Pancreas (tissue), 10 donors: ENCODE measurements around the gene TMEM209. TPM values are rescaled to one million over a fixed set of nuclear protein-coding genes. Genes with fewer than 3 reads are reported as not detected.

Experiments
- ATAC-seq, 4 donors: fragments of 200-7000 bp; cut with Tn5 transposase; one replicate each; pipeline versions ENCODE4 v1.8.0 to v1.9.1; 2020; ENCODE audit warnings: mild to moderate bottlenecking in 4 of 4, moderate library complexity in 4 of 4
- DNase-seq, 6 donors: peaks; one replicate each; pipeline ENCODE4 v3.0.0-alpha.2; 2020
- FAIRE-seq: peaks from 2 replicates; lab custom pipeline; 2012; peaks lifted over from hg19 to GRCh38; lab: Jason Lieb, UNC
- H3K27ac ChIP-seq, 4 donors: fragments of 200-600 bp; sonication (generic); 1 replicate in 3 of 4; 2 replicates in 1 of 4; pipeline versions ENCODE4 v1.5.0 to v1.8.0; 2020
- H3K27me3 ChIP-seq, 4 donors: fragments of 200-600 bp; one replicate each; pipeline ENCODE4 v1.8.0; 2021
- H3K36me3 ChIP-seq, 3 donors: fragments of 200-600 bp; sonication (generic) in 1 of 3; one replicate each; pipeline versions ENCODE4 v1.5.0 to v1.8.0; 2020 to 2021
- H3K4me1 ChIP-seq, 3 donors: fragments of 200-600 bp; one replicate each; pipeline ENCODE4 v1.8.0; 2021
- H3K4me3 ChIP-seq, 4 donors: fragments of 200-600 bp; sonication (generic) in 2 of 4; one replicate each; pipeline versions ENCODE4 v1.5.0 to v1.8.0; 2020 to 2021
- H3K9me3 ChIP-seq, 4 donors: fragments of 200-600 bp; one replicate each; pipeline ENCODE4 v1.8.0; 2021
- WGBS, 2 donors: extraction: QIAGEN DNeasy Blood & Tissue Kit; methylation state at CpG; one replicate each; pipeline ENCODE4 v1.1.7; 2013; 5-methylcytosine and 5-hydroxymethylcytosine counted together
- intact Hi-C, 3 donors: fragments of 100-400 bp; cut with DNase I; formaldehyde crosslinking; loops; one replicate each; pipeline versions ENCODE4 v1.11.1 to v1.14.2; 2022
- polyA plus RNA-seq, 2 donors: library from polyadenylated mRNA; stranded (reverse); fragments of 200-250 nt; gene quantifications; one replicate each; pipeline ENCODE4 v1.2.3, GENCODE V29; 2013
- total RNA-seq, 6 donors: library from RNA; stranded (reverse); fragmentation: NEBNext Ultra II Directional in 4 of 6; extraction: Animal tissue kit (Norgen Biotek cat#: 25700) in 4 of 6; gene quantifications; one replicate each; pipeline versions ENCODE4 v1.2.1 to v1.2.4, GENCODE V29; 2021 to 2023
- TF ChIP-seq, protein P1 (sequence below), 4 donors: fragments of 200-600 bp; sonication (generic) in 3 of 4; IDR thresholded peaks; one replicate each; pipeline versions ENCODE4 v1.5.0 to v1.8.0; 2021; ENCODE audit warnings: antibody characterized with exemption in 4 of 4
- donor health status: healthy with polysubstance abuse.
- donor health status: DM: no; HTN: no; CAD: no; lungs with moderate emphysema.
- donor health status: DM: no; HTN: no; CAD: no.
- donor health status: control.
- donor health status: control.
- donor health status: Bipolar disorder and iron deficiency.
- donor health status: DM: yes; HTN: yes; CAD: no.
- donor health status: DM: no; HTN: no; CAD: no.
- donor health status: DM: no; HTN: no; CAD: no.
- donor health status: DM: yes; HTN: yes; CAD: no.

Gene TMEM209
- total and polyA plus RNA-seq, 8 donors = 4.2 to 16.1 (median 10.6) TPM

DNA sequence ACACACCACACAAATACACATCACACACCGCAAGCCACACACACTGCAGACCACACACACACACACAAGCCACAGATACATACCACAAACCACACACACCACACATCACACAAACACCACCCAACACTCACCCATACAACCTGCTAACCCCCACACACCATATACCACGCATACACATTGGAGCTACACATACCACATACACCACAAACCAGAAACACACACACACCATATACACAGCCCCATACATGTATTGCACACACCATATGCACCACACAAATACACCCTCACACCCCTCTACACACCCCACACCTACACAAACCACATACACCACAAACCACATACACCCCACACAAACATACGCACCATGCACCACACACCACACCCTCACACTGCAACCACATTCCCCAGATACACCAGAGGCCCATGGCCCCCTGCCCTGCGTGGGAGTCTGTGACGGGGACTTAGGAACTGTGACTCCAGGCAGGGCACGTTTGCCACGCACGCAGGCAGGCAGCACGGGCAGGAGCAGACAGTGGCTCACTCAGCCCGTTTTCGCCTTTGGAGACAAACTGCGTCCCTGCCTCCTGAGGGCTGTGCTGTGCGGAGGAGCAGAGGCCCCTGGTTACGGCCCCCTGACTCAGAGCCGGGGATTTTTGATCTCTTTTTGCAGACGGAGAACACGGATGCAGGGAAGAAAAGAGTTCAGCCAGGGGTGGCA, 52.6 kb downstream of the TMEM209 start:
- no peak for ATAC-seq
- FAIRE-seq = no peak

DNA sequence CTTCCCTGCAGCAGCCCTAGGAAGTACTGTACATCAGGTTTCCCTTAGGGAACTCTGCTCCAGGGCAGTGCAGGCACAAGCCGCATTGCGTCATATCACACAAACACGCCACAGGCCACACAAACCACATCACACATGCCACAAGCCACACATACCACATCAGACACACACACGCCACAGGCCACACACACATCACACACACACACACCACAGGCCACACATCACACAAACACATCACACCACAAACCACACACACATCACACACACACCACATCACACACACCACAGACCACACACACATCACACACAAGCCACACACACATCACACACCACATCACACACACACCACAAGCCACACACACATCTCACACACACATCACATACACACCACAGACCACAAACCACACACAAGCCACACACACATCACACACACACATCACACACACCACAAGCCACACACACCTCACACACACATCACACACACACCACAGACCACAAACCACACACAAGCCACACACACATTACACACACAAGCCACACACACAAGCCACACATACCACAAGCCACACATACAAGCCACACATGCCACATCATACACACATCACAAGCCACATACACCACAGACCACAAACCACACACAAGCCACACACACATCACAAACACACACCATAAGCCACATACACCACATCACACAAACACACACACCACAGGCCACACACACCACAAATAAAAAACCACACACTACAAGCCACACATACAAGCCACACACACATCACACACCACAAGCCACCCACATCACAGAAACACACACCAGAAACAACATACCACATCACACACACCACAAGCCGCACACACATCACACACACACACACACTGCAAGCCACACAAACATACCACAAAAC, 53.4 kb downstream of the TMEM209 start:
- TF ChIP-seq, protein P1, sequence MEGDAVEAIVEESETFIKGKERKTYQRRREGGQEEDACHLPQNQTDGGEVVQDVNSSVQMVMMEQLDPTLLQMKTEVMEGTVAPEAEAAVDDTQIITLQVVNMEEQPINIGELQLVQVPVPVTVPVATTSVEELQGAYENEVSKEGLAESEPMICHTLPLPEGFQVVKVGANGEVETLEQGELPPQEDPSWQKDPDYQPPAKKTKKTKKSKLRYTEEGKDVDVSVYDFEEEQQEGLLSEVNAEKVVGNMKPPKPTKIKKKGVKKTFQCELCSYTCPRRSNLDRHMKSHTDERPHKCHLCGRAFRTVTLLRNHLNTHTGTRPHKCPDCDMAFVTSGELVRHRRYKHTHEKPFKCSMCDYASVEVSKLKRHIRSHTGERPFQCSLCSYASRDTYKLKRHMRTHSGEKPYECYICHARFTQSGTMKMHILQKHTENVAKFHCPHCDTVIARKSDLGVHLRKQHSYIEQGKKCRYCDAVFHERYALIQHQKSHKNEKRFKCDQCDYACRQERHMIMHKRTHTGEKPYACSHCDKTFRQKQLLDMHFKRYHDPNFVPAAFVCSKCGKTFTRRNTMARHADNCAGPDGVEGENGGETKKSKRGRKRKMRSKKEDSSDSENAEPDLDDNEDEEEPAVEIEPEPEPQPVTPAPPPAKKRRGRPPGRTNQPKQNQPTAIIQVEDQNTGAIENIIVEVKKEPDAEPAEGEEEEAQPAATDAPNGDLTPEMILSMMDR (IDR thresholded peaks at IDR 0.05) = no peak
- Histone ChIP-seq H3K4me1 (peaks cover 15 to 22% (median 18%) of the 10 kb centered on the region in 3 donors), H3K27me3 (no peaks in the 10 kb centered on the region), H3K27ac (no peak overlapping the region), H3K36me3 (no peaks in the 10 kb centered on the region), H3K9me3 (no peaks in the 10 kb centered on the region), H3K4me3 (no peak overlapping the region)
- ATAC-seq (no peak), DNase-seq (no peak), FAIRE-seq (no peak)
- intact Hi-C loops = no loop called here
- 91 to 99% methylated on average over 5 of the region's 5 CpGs for WGBS, 2 donors

More for the DNA sequence above, 52.6 kb downstream of the TMEM209 start:
- Histone ChIP-seq H3K9me3 (no peaks in the 10 kb centered on the region), H3K4me1 (peaks cover 15 to 22% (median 18%) of the 10 kb centered on the region in 3 donors), H3K27me3 (no peaks in the 10 kb centered on the region), H3K4me3 (no peak overlapping the region), H3K36me3 (no peaks in the 10 kb centered on the region), H3K27ac (no peak overlapping the region)
- TF ChIP-seq, protein P1 (IDR thresholded peaks at IDR 0.05) = no peak
- DNase-seq = no peak
- 93 to 94% methylated on average over 17 of the region's 17 CpGs for WGBS, 2 donors
- intact Hi-C loops = no loop called here

DNA sequence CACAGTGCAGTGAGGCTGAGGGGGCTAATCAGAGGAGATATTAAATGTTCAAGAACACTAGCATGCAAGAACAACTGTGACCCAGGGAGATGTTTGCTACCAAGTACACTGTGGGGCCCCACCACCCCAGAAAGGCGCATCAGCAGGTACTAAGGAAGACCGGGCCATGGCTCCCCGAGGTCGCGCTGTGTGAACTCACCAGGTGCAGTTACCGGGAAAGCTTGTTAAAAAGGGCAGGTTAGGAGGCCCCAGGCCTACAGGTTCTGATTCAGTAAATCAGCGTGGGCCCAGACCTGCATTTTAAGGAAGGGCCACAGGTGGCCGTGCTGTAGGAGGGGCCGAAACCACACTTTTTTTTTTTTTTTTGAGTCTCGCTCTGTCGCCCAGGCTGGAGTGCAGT, 54.6 kb downstream of the TMEM209 start:
- Histone ChIP-seq H3K4me3 (no peak overlapping the region), H3K27ac (peak overlapping the region in 1 of 4 donors; percentile 37), H3K4me1 (peaks cover 15 to 22% (median 18%) of the 10 kb centered on the region in 3 donors), H3K9me3 (no peaks in the 10 kb centered on the region), H3K27me3 (no peaks in the 10 kb centered on the region), H3K36me3 (no peaks in the 10 kb centered on the region)
- peak; percentile 66 to 79 (median 74) for DNase-seq
- intact Hi-C loops = no loop called here
- 44 to 46% methylated on average over 11 of the region's 11 CpGs for WGBS, 2 donors
- no peak for FAIRE-seq
- TF ChIP-seq, protein P1 (IDR thresholded peaks at IDR 0.05) = no peak
- peak; percentile 37 to 57 (median 42) for ATAC-seq

DNA sequence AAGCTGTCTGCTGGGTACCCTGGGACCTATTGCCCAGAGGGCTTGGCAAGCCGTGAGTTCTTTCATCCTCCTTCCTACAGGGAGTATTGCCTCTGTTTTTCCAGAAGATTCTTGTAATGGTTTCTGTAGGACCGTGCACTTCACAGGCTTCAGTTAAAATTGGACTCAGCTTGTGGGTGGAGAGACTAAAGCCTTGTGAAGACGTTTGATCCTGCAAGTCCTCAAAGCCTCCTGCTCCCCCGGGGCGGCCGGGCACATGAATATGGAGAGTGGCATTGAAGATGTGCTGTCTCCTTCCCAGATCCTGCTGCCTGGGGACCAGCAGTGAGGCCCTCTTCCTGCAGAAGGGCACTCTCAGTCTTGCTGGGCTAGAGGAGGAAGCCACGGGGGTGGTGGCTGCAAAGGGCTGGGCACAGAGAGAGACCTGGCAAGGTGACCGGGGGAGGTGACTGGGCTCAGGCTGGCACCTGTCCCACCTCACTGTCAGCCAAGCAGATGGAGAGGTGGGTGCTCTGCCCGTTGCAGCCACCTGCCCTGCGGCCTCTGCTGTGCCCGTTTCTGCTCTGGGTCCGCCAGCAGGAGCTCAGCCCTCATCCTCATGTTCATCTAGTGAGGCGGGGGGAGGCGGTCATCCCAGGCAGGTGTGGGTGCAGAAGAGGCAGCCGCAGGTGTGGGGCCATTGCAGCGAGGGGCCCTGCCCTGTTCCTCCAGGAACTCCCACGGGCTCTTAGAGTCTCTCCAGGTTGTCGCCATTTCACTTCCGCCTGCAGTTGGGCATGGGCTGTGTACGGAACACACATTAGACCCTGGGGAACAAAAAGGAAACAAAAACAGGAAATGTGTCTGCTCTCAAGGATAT, 55.7 kb downstream of the TMEM209 start:
- peak; percentile 44 to 61 (median 52) for ATAC-seq

More for the DNA sequence above, 55.7 kb downstream of the TMEM209 start:
- Histone ChIP-seq H3K9me3 (no peaks in the 10 kb centered on the region), H3K27me3 (no peaks in the 10 kb centered on the region), H3K4me3 (no peak overlapping the region), H3K36me3 (no peaks in the 10 kb centered on the region), H3K4me1 (peaks cover 9 to 17% (median 12%) of the 10 kb centered on the region in 3 donors), H3K27ac (peak overlapping the region in 2 of 4 donors; percentile 12 to 30)
- FAIRE-seq = no peak
- intact Hi-C loops = no loop called here
- WGBS, 2 donors = 50 to 56% methylated on average over 19 to 20 of the region's 20 CpGs
- TF ChIP-seq, protein P1 (IDR thresholded peaks at IDR 0.05) = no peak
- peak; percentile 72 to 88 (median 78) for DNase-seq
